Keratinocyte (primary cell): ENCODE results near the gene CLEC17A. TPM values are rescaled to one million over a fixed set of nuclear protein-coding genes. Genes with fewer than 3 reads are reported as not detected.

Source experiments
- DNase-seq: peaks from one replicate; pipeline ENCODE4 v3.0.0-alpha.2; 2011; ENCODE audit warnings: low read depth, missing footprints, low spot score
- FAIRE-seq: peaks from 2 replicates; lab custom pipeline; 2011; peaks lifted over from hg19 to GRCh38; lab: Jason Lieb, UNC
- H2AFZ ChIP-seq: 2 replicates; pipeline ENCODE4 v1.6.0; 2012; ENCODE audit warnings: low read length, control low read depth, inconsistent platforms; ENCODE audit not compliant: control insufficient read depth
- H3K27ac ChIP-seq: 2 replicates; pipeline ENCODE4 v1.5.1; 2011; ENCODE audit warnings: low read length; ENCODE audit not compliant: control insufficient read depth, insufficient read depth
- H3K27me3 ChIP-seq: 3 replicates; pipeline ENCODE4 v1.6.0; 2011; ENCODE audit warnings: low read length; ENCODE audit not compliant: control insufficient read depth, insufficient read depth; ENCODE audit errors: extremely low read depth
- H3K36me3 ChIP-seq, 2 experiments: 2 replicates in 1 of 2; 3 replicates in 1 of 2; pipeline ENCODE4 v1.5.1; 2011; ENCODE audit warnings: low read length in 2 of 2, mild to moderate bottlenecking in 1 of 2; ENCODE audit not compliant: control insufficient read depth in 2 of 2, insufficient read depth in 2 of 2; ENCODE audit errors: extremely low read depth in 1 of 2
- H3K4me1 ChIP-seq: 3 replicates; pipeline ENCODE4 v1.5.1; 2011; ENCODE audit warnings: low read length; ENCODE audit not compliant: control insufficient read depth, insufficient read depth; ENCODE audit errors: extremely low read depth
- H3K4me2 ChIP-seq: 3 replicates; pipeline ENCODE4 v1.6.0; 2011; ENCODE audit warnings: low read depth, low read length; ENCODE audit not compliant: control insufficient read depth, insufficient read depth; ENCODE audit errors: extremely low read depth
- H3K4me3 ChIP-seq, 3 experiments: fragments of 200-600 bp in 1 of 3; sonication (generic) in 1 of 3; 2 replicates in 2 of 3; 3 replicates in 1 of 3; pipeline ENCODE4 v1.5.1; 2011 to 2016; ENCODE audit warnings: low read length in 3 of 3, mild to moderate bottlenecking in 3 of 3, control low read depth in 2 of 3, inconsistent platforms in 1 of 3, low read depth in 1 of 3, mixed read lengths in 1 of 3, mixed run types in 1 of 3, moderate library complexity in 1 of 3; ENCODE audit not compliant: control insufficient read depth in 2 of 3, insufficient read depth in 2 of 3; ENCODE audit errors: extremely low read depth in 1 of 3
- H3K79me2 ChIP-seq: 2 replicates; pipeline ENCODE4 v1.6.0; 2012; ENCODE audit warnings: low read length; ENCODE audit not compliant: control insufficient read depth, insufficient read depth
- H3K9ac ChIP-seq: 3 replicates; pipeline ENCODE4 v1.6.0; 2011; ENCODE audit warnings: low read length; ENCODE audit not compliant: control insufficient read depth, insufficient read depth; ENCODE audit errors: extremely low read depth
- H3K9me1 ChIP-seq: 3 replicates; pipeline ENCODE4 v1.6.0; 2011; ENCODE audit warnings: low read length; ENCODE audit not compliant: control insufficient read depth, insufficient read depth; ENCODE audit errors: extremely low read depth
- H3K9me3 ChIP-seq: 2 replicates; pipeline ENCODE4 v1.5.1; 2012; ENCODE audit warnings: low read depth, low read length; ENCODE audit not compliant: control insufficient read depth
- H4K20me1 ChIP-seq: 3 replicates; pipeline ENCODE4 v1.6.0; 2011; ENCODE audit warnings: low read length; ENCODE audit not compliant: control insufficient read depth, insufficient read depth; ENCODE audit errors: extremely low read depth
- CTCF ChIP-seq, 3 experiments: IDR thresholded peaks in 1 of 3; conservative IDR thresholded peaks in 1 of 3; optimal IDR thresholded peaks in 1 of 3; 2 replicates in 2 of 3; 3 replicates in 1 of 3; pipeline versions ENCODE3 to v1.5.1; 2011; ENCODE audit warnings: low read length in 3 of 3, mild to moderate bottlenecking in 3 of 3, moderate library complexity in 2 of 3, control low read depth in 1 of 3, inconsistent platforms in 1 of 3; ENCODE audit not compliant: insufficient read depth in 2 of 3; ENCODE audit errors: extremely low read depth in 1 of 3
- EZH2 ChIP-seq: IDR thresholded peaks from one replicate; pipeline ENCODE4 v1.6.1; 2012; ENCODE audit warnings: inconsistent platforms, mild to moderate bottlenecking, low read length, moderate library complexity
- dilution Hi-C: fragments of 300-500 bp; cut with MboI; formaldehyde crosslinking; loops from one replicate; pipeline ENCODE4 v1.7.0; 2020; ENCODE audit warnings: low sequenced_read_pairs; ENCODE audit not compliant: extremely low pct_ligation_motif_present
- polyA plus RNA-seq, 5 experiments: library from polyadenylated mRNA; depleted of rRNA in 3 of 5; stranded (reverse) in 3 of 5; stranded (forward) in 1 of 5; unstranded in 1 of 5; fragments of >200 nt; gene quantifications; 1 replicate in 1 of 5; 2 replicates in 3 of 5; 3 replicates in 1 of 5; pipeline versions ENCODE4 v1.2.1 to v1.2.3, GENCODE V29; 2011 to 2012; ENCODE audit warnings: missing spikeins in 2 of 5, low read depth in 1 of 5, low replicate concordance in 1 of 5

Gene CLEC17A
- polyA plus RNA-seq, 1 donor (not counting 4 experiments of a cell fraction or from before 2014, with no cell fraction given) = not detected

- Histone ChIP-seq H3K9me1 (no peaks in the 10 kb centered on the region), H3K79me2 (peaks cover 58% of the 10 kb centered on the region), H4K20me1 (peaks cover 8% of the 10 kb centered on the region), H3K4me1 (peaks cover 58% of the 10 kb centered on the region), H3K9ac (peak overlapping the region; percentile 35), H3K4me3 (no peak overlapping the region), H3K27ac (peak overlapping the region; percentile 45), H3K36me3 (peaks cover 0 to 7% of the 10 kb centered on the region in 2 experiments), H3K4me2 (peak overlapping the region; percentile 49), H3K9me3 (no peaks in the 10 kb centered on the region), H3K27me3 (no peaks in the 10 kb centered on the region), H2AFZ (no peak overlapping the region)
- FAIRE-seq (peak; percentile 69), DNase-seq (peak; percentile 50)
- TF ChIP-seq EZH2 (no peak), CTCF (optimal IDR thresholded peaks at IDR 0.05 in 1 of 3, IDR thresholded peaks at IDR 0.05 in 1 of 3, conservative IDR thresholded peaks at IDR 0.05 in 1 of 3; ENCODE audit: extremely low read depth in 1 of 3, insufficient read depth in 2 of 3, low read length in 3 of 3) (peak; percentile 90 to 99 (median 99))
- dilution Hi-C loops = no loop called here
These were observed 26.2 kb upstream of the CLEC17A start for GRCh38 chr19:14556662-14557188.

GRCh38 chr19:14558370-14559066 lies 24.4 kb upstream of the CLEC17A start:
- TF ChIP-seq CTCF (optimal IDR thresholded peaks at IDR 0.05 in 1 of 3, IDR thresholded peaks at IDR 0.05 in 1 of 3, conservative IDR thresholded peaks at IDR 0.05 in 1 of 3; ENCODE audit: extremely low read depth in 1 of 3, insufficient read depth in 2 of 3, low read length in 3 of 3) = no peak
- no peak for TF ChIP-seq EZH2
- Histone ChIP-seq H3K9ac (peak overlapping the region; percentile 4), H3K27ac (no peak overlapping the region), H3K4me1 (peaks cover 66% of the 10 kb centered on the region), H3K4me2 (no peak overlapping the region), H3K4me3 (no peak overlapping the region), H4K20me1 (peaks cover 8% of the 10 kb centered on the region), H3K36me3 (peaks cover 0 to 4% of the 10 kb centered on the region in 2 experiments), H3K27me3 (no peaks in the 10 kb centered on the region), H3K79me2 (peaks cover 45% of the 10 kb centered on the region), H2AFZ (no peak overlapping the region), H3K9me3 (no peaks in the 10 kb centered on the region), H3K9me1 (no peaks in the 10 kb centered on the region)
- dilution Hi-C loops = no loop called here
- FAIRE-seq (no peak), DNase-seq (no peak)
